H4 (cell line): ENCODE results near the gene PDZD8. TPM values are rescaled to one million over a fixed set of nuclear protein-coding genes. Genes with fewer than 3 reads are reported as not detected.
"Not testable (repeated sequence)": the region's sequence is repeated elsewhere in the genome, so short reads cannot be mapped to it uniquely, and the experiment has no call there.

Experiments
- DNase-seq: peaks from one replicate; pipeline ENCODE4 v3.0.0-alpha.2; 2015; ENCODE audit warnings: low spot score
- total RNA-seq: library from RNA; depleted of rRNA; stranded (reverse); fragments of >200 nt; shearing (Covaris generic); gene quantifications from 2 replicates; pipeline ENCODE4 v1.2.3, GENCODE V29; 2014

The PDZD8 gene
- total RNA-seq, 1 experiment from 2014 or later = 11.0 TPM

DNA sequence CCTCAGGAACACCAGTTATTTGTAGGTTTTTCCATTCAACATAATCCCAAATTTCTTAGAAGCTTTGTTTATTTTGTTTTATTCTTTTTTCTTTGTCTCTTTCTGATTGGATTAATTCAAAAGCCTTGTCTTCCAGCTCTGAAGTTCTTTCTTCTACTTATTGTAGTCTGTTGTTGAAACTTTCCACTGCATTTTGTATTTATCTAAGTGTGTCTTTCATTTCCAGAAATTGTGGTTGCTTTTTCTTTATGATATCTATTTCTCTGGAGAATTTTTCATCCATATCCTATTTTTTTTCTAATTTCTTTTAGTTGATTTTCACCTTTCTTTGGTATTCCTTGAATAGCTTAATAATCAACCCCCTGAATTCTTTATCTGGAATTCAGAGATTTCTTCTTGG lies 75.8 kb downstream of the PDZD8 start:
- no peak for DNase-seq

DNA sequence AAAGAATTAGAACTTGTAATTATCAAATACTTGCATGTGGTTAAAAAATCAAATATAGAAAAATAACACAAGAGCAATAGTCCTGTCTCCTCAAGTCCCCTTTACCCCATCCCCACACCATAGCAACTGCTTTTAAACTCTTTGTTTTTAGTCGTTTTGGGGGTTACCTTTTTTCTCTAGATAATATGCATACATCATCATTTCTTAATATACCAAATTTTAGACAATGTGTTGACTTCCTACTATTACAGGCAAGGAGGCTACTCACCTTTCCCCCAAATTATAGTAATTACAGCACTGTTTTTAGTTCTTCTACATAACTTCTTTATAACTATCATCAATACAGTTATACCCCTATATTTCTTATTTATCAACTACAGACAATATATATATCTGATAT lies 77.0 kb downstream of the PDZD8 start:
- DNase-seq = no peak

DNA sequence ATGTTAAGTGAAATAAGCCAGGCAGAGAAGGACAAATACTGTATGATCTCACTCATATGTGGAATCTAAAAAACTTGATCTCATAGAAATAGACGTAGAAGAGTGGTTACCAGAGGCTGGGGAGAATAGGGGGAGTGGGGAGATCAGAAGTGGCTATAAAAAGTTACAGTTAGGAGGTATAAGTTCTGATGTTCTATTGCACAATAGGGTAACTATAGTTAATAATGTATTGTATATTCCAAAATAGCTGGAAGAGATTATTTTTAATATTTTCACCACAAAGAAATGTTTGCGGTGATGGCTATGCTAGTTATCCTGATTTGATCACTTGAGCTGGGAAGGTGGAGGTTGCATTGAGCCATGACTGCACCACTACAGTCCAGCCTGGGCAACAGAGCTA lies 80.5 kb downstream of the PDZD8 start:
- DNase-seq = no peak

DNA sequence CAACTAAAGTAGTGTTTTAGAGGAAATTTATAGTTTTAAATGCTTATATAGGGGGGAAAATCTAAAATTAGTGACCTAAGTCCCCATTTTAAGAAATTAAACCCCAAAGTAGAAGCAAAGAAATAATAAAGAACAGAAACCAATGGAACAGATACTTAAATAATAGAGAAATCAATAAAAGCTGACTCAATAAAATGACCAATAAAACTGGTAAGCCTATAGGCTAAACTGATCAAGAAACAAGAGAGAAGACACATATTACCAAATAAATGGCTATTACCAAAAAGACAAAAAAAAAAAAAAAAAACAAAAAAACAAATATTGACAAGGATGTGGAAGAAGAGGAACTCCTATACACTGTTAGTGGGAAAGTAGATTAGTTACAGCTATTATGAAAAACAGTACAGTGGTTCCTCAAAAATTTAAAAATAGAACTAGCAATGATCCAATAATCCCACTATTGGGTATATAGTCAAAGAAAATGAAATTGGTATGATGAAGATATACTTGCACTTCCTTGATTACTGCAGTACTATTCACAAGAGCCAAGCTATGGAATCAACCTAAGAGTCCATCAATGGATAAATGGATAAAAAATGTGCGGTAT lies 81.1 kb downstream of the PDZD8 start:
- DNase-seq = no peak

DNA sequence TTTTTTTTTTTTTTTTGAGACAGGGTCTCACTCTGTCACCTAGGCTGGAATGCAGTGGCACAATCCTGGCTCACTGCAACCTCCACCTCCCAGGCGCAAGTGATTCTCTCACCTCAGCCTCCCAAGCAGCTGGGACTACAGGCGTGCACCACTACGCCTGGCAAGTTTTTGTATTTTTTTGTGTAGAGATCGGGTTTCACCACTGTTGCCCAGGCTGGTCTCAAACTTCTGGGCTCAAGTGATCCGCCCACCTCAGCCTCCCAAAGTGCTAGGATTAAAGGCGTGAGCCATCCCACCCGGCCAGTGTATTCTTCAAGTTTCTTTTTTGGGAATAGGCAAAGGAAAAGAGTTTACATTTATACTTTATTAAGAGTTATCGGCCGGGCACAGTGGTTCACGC lies 84.4 kb downstream of the PDZD8 start:
- not testable (repeated sequence) for DNase-seq

DNA sequence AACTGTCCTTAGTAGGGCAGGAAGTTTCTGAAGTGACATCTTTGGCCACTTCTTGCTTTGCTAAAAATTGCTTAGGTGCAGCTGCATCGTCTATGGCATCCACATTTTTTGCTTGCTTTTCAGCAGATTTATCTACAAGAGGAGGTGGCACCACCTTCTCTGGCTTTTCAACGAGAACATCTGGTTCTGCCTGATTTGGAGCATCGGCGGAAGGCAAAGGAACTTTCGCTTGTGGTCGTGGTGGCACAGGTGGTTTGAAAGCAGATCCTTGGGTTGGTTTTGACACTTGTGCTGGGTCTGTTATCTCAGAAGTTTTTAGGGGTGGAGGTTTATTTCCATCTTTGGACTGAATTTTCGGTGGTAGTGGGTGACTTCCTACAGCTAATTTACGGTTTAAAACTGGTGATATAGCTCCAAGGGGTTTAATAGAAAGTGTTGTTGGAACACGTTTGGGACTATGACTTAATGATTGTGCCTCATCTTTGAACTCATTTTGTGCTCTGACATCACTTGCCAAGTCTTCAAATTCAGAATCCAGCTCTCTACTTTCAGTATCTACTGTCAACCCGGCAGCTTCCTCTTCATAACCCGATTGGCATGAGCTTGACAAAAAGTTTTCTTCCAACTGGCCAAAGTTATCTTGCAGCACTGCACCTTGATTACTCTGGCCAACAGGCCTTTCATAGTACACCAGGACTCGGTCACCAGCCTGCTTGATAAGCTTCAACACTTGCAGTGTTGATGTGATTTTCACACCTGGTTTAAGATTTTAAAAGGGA lies 90.3 kb downstream of the PDZD8 start:
- no peak for DNase-seq

DNA sequence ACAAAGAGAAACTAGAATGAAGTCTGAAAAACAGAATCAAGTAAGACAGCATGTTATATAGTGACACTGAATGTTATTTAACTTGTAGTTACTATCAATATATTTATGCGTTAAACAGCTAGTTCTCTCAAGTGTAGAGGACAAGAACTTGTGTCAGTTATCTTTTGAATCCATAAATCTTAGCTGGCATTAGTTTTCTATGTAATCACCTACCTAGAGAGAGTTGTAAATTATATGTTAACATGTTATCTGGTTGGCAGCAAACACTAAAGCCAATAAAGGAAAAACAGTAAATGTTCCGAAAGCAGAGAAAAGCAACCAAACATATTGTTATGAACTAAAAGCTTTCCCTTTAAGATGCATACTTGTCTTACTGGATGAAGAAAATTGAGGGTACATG lies 97.6 kb downstream of the PDZD8 start:
- no peak for DNase-seq

DNA sequence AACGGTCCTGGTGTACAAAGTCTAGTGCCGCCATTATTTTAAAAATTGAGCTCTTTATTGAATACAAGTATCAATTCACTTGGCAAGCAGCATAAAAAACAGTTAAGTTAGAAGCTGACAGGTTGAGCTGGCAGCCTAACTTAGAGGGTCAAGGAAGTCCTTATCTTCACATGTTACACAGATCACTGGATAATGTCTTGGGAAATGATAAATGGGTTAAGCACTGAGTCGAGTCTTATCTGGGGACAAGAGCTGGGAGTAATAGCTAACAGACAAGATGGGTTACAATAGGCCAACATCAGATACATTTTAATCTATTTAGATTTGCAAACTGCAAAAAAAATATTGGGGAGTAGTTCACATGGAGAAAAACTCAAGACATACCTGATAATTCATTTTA lies 100.1 kb downstream of the PDZD8 start:
- DNase-seq = no peak

DNA sequence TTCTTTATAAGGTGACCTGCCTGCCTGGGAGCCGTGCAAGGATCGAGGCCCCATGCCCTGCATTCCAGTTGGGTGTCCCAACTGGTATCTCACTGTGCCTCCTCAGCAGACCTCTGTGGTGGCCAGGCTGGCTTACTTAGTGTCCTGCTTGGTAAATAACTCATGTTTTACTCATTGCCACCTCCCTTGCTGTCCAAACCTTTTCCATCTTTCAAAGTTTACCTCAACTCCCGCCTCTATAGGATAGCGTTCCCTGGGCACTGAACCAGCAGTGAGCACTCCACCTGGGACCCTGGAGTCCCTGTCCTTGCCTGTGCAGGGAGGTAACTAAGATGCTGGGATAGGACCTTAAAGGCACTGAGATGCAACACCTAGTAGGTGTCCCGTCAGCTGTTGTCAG lies 100.7 kb downstream of the PDZD8 start:
- no peak for DNase-seq

DNA sequence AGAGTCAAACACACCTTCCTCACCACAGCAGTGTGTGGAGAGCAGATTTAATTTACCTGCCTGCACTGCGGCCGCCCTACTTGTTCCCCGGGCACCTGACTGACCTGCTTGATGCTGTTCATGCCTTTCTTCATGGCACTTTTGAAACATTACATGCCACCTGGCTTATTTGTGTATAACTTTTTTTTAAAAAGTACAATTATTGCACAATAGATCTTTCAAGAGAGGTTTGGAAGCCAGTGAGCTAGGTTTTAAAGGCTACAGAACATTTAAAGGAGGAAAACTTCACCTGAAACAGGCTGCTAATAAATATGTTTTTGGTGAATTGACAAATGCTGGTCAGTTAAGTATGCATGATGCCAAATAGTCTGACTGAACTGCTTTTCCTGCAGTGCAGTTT lies 101.3 kb downstream of the PDZD8 start:
- DNase-seq = no peak

DNA sequence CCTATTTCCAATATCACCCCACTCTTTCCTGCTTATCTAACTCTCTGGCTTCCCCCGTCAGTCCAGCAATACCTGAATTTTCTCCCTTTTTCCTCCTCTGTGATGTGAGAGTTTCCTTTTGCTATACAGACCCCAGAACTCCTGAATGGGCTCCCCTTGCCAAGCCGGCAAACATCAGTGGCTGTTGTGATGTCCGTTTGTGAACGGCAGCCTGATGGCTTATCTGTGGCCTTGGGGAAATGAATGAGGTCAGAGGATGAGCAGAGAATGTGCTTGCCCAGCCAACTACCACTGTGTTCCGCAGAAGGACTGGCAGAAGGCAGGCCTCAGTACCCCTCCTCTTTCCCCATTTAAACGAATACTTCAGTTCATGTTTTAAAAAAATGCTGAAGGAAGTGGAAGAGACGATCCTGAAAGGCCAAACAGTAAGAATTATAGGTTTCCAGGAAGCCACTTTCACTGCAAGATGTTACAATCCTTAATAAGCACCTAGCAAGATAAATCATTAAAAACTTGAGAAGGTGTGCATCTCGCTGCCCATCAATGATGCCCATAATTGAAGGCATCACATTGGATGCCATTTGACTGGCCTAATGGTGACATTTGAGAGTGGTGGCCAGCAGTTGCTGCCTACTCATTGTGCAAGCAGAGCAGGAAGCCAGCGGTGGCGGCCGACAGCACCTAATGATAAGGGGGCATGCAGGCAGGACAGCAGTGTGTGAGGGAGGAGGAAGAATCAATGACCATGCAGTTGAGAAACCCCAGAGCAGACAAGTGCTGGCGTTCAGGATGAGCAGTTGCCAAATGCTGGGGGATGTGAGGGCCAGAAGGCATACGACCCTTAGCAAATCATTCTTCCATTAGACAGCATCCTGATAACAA lies 102.8 kb downstream of the PDZD8 start:
- DNase-seq = no peak

DNA sequence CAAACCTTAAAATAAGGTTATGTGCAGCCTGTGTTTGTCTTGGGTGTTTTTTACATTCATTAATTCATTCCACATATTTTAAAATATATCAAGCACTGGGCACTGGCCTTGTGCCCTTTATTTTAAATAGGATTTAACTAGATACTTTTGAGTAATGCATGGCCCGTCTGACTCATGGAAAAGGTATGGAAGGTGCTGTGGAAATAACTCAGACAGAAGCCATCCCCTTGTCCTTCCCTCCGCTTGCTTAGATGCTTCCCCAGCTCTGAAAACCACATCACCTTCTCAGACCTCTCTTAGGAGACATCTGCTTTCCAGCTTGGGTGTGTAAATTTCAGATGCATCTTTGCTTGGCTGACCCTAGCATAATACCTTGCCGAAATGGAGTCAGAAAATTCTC lies 103.8 kb downstream of the PDZD8 start:
- DNase-seq = no peak

DNA sequence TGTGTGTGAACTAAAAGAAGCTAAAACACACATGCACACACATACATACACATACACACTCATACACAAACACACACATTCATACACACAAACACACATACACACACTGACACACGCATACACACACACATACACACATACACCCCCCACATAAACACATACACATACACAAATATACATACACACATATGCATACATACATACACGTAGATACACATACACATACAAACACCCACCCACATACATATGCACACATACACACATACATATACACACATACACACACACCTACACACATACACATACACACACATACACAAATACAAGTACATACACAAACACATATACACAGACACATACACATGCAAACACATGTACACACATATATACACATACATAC lies 106.3 kb downstream of the PDZD8 start:
- DNase-seq = no peak

DNA sequence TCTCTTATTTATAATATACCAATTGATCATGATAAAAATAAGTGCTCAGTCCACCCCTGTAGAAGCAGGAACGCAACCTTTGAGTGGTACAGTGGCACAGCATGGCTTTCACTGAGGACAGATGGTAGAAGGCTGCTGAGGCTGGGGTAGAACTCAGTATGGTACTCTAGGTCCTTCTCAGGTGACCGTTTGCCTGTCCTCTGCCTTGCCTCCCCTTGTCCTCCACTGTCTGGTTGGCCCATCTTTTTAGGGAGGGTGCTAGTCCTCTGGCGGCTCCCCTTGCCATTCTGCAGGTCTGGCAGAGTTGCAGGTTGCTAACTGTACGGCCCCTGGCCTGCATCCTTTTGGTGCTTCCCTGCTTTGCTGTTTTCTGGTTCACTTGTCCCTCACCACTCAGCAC lies 107.0 kb downstream of the PDZD8 start:
- DNase-seq = no peak

DNA sequence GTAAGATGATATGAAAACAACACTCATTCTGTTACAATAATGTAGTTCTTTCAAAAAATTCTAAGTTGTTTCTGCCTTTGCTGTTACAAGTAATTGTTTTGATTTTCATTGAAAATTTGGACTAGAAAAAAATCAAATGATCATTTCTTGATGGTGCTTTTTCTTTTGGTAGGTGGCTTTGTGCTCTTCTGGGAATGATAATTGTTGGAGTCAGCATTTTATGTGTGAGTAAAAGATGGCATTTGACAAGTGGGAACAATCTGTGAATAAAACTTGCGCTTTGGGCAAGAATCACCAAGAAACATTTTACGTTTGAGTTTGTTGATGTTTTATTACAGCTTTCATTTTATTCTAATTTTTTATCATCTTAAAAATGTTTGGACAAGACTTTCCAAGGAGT lies 108.4 kb downstream of the PDZD8 start:
- no peak for DNase-seq

DNA sequence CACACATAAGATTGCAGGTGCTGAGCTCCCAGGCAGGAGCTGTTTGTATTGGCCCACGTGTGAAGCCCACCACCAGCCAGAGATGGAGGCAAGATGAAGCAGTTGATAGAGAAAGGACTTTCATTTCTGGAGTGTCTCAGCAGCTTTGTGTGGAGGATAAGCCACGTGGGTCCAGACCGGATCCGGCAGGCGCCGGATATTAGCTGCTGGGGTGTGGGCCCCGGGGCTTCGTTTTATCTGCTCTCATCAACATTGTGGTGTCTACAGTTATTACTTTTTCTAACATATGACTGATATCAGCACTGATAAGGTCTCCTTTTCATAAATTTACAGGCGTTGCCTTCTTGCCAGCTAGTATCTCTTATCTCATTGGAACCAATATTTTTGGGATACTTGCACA lies 108.8 kb downstream of the PDZD8 start:
- DNase-seq = no peak

DNA sequence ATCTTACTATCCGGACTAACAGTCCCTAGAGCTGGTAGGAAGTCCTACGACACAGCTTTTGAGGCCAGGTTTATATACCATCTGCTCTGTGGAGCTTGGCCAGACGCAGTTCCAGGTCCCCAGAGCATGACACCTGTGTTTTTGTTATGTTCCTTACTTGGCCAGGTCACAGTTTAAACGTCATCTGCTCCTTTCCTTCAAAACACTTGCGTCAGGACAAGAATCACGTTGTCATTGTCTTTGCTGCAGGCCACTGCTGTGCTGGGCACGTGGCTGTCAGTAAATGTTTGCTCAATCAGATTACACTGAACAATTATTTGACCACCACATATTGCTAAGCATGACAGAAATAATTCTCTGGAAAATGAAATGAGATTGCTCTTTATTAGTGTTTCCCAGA lies 110.5 kb downstream of the PDZD8 start:
- no peak for DNase-seq

DNA sequence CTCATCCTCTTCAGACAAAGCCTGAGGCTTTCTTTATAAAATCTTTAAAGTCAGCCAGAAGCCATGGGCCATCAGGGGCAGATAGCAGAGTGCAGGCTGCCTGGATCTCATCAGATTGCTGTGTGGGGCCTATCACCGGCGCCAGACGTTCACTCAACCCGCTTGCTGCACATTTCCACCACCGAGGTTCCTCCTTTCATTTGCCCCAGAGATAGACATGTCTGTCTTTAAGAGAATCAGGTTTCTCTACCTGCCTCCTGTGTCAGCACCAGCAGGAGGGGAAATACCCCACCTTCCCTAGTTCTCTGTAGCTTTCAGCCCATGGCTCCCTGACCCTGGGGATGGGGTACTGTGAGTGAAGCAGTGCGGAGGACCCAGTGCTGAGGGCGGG lies 112.3 kb downstream of the PDZD8 start:
- no peak for DNase-seq

DNA sequence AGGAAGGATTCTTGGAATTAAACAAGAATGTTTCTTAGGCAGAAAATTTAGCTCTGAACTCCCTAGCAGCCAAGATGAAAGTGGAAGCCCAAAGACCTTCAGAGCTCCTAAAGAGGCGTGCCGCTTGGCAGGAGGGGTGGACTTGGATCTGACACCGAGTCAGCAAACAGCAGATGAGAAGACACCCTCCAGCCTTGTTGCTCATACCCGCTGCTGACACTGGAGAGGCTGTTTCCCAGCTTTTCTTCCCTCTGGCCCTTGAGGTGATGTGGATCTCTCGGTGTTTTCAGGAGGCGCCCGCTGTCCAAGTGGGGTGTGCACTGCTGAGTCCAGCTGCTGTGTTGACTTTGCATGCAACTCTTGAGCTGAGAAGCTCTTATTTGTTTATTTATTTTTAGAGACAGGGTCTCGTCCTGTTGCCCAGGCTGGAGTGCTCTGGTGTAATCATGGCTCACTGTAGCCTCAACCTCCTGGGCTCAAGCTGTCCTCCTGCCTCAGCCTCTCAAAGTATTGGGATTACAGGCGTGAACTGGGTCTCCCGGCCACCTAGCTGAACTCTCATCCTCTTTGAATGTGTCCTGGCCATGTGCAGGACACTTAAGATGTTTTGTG lies 112.8 kb downstream of the PDZD8 start:
- DNase-seq = no peak

DNA sequence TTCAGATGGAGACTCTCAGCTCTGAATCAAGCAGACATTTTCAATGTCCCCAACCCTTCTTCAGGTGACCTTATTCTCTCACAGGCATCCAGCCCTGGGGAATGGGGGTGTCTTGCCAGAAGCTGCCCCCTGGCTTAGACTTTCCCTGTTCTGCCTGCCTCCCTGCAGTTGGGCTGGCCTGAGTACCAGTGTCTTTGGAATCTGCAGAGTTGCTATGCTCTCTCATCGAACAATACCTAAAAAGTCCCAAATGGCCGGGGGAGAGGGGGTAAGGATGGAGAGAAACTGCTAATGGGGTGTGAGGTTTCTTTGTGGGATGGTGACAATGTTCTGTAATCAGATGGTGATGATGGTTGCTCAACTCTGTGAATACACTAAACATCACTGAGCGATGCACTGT lies 113.7 kb downstream of the PDZD8 start:
- no peak for DNase-seq

DNA sequence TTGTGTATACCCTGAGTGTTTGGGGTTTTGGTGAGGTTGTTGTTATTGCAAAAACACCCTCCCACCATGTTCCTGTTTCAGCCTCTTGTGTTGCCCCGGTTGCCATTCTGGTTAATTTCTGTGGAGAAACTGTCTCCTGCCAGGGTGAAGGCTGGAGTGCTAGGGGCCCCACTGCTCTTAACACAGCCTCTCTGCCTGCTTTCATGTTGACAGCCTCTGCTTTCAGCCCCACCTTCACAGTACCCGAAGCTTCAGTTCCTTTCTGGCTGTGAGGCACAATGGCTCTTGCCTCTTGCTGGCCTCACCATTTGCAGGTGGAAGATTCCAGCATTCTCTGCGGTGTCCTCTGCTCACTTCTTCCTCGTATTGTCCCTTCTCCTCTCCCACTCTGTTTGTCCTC lies 115.2 kb downstream of the PDZD8 start:
- no peak for DNase-seq

DNA sequence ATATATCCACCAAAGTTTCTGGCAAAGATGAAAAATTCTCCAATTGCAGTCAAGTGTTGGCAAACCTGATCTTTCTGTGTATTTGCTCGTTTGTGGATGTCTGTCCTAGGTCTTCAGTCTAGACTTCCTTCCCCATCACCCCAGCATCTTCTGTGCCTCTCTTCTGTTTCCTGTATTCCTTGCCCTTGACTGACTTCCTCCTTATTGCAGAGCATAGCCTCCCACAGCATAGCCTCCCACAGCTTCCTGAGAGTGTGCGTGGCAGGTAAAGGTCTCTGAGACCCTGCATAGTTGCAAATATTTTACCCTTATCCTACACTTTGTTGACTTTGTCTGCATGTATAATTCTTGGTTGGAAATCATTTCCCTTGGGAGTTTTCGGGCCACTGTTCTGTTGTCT lies 116.0 kb downstream of the PDZD8 start:
- DNase-seq = no peak
